IMR-90 (cell line): ENCODE results near the gene GNG12. TPM values are rescaled to one million over a fixed set of nuclear protein-coding genes. Genes with fewer than 3 reads are reported as not detected.

Experiments
- ATAC-seq: fragments of 200-7000 bp; cut with Tn5 transposase; 2 replicates; pipeline ENCODE4 v1.9.1; 2020; ENCODE audit warnings: low read depth, mild to moderate bottlenecking, moderate library complexity
- BruUV-seq: library from RNA; stranded (reverse); fragments of 400-500 nt; replicated peaks from 2 replicates; lab custom pipeline; 2021; lab: Mats Ljungman, UMichigan
- CTCF ChIA-PET: fragments of 300-600 bp; formaldehyde crosslinking; extraction: SDS; loops from one replicate; lab custom pipeline; 2021; ENCODE audit warnings: antibody characterized with exemption; lab: Yijun Ruan, JAX
- POLR2A ChIA-PET: fragments of 300-600 bp; sonication (Branson Sonifier 250); formaldehyde crosslinking; loops from one replicate; lab custom pipeline; 2022; ENCODE audit warnings: antibody characterized with exemption; ENCODE audit not compliant: unreplicated experiment; lab: Charles Lee
- DNase-seq: peaks from one replicate; pipeline ENCODE4 v3.0.0; 2013
- H2AFZ ChIP-seq: replicated peaks from 2 replicates; pipeline ENCODE3; 2013; ENCODE audit warnings: low read length, mild to moderate bottlenecking; ENCODE audit not compliant: poor library complexity
- H2AK5ac ChIP-seq: 2 replicates; pipeline ENCODE4 v1.6.1; 2013; ENCODE audit warnings: low read depth, low read length, inconsistent platforms
- H2AK9ac ChIP-seq: replicated peaks from 2 replicates; pipeline ENCODE3; 2013; ENCODE audit warnings: mild to moderate bottlenecking, low read depth, low read length, moderate library complexity; ENCODE audit not compliant: poor library complexity
- H2BK120ac ChIP-seq: 2 replicates; pipeline ENCODE4 v1.6.1; 2013; ENCODE audit warnings: low read depth, low read length, inconsistent platforms
- H2BK15ac ChIP-seq: 3 replicates; pipeline ENCODE4 v1.6.1; 2013; ENCODE audit warnings: low read depth, low read length, inconsistent platforms
- H2BK20ac ChIP-seq: 2 replicates; pipeline ENCODE4 v1.6.1; 2013; ENCODE audit warnings: low read depth, mild to moderate bottlenecking, inconsistent platforms, low read length, moderate library complexity
- H2BK5ac ChIP-seq: 2 replicates; pipeline ENCODE4 v1.6.1; 2013; ENCODE audit warnings: mild to moderate bottlenecking, low read depth, low read length, inconsistent platforms; ENCODE audit not compliant: poor library complexity, severe bottlenecking
- H3K14ac ChIP-seq: replicated peaks from 2 replicates; pipeline ENCODE4 v1.6.1; 2013; ENCODE audit warnings: low read depth, low read length, inconsistent platforms
- H3K18ac ChIP-seq: 2 replicates; pipeline ENCODE4 v1.6.1; 2013; ENCODE audit warnings: low read depth, low read length, control low read depth
- H3K23ac ChIP-seq: 2 replicates; pipeline ENCODE4 v1.6.1; 2013; ENCODE audit warnings: low read depth, low read length, inconsistent platforms
- H3K27ac ChIP-seq: 2 replicates; pipeline ENCODE4 v1.5.1; 2013; ENCODE audit warnings: mild to moderate bottlenecking, control low read depth, low read length; ENCODE audit not compliant: insufficient read depth
- H3K27me3 ChIP-seq: 2 replicates; pipeline ENCODE4 v1.6.1; 2013; ENCODE audit warnings: low read length; ENCODE audit not compliant: control insufficient read depth, insufficient read depth
- H3K36me3 ChIP-seq: 2 replicates; pipeline ENCODE4 v1.6.1; 2013; ENCODE audit warnings: low read length, mixed read lengths; ENCODE audit not compliant: control insufficient read depth, insufficient read depth
- H3K4ac ChIP-seq: 2 replicates; pipeline ENCODE4 v1.6.1; 2013; ENCODE audit warnings: low read depth, low read length, inconsistent platforms
- H3K4me1 ChIP-seq: 2 replicates; pipeline ENCODE4 v1.6.1; 2013; ENCODE audit warnings: low read length, mixed read lengths; ENCODE audit not compliant: control insufficient read depth, insufficient read depth
- H3K4me2 ChIP-seq: 2 replicates; pipeline ENCODE4 v1.6.1; 2013; ENCODE audit warnings: low read depth, mild to moderate bottlenecking, control low read depth, low read length, moderate library complexity
- H3K4me3 ChIP-seq: 2 replicates; pipeline ENCODE4 v1.5.1; 2013; ENCODE audit warnings: low read depth, mild to moderate bottlenecking, control low read depth, low read length, moderate library complexity; ENCODE audit not compliant: insufficient read depth
- H3K56ac ChIP-seq: 2 replicates; pipeline ENCODE4 v1.6.1; 2013; ENCODE audit warnings: low read length, inconsistent platforms; ENCODE audit not compliant: insufficient read depth; ENCODE audit errors: extremely low read depth
- H3K79me1 ChIP-seq, 2 experiments: 2 replicates each; pipeline ENCODE4 v1.6.1; 2013; ENCODE audit warnings: low read length in 2 of 2, inconsistent platforms in 1 of 2, low read depth in 1 of 2
- H3K9ac ChIP-seq: 2 replicates; pipeline ENCODE4 v1.6.1; 2013; ENCODE audit warnings: low read depth, low read length, control low read depth
- H3K9me1 ChIP-seq: 2 replicates; pipeline ENCODE4 v1.6.1; 2013; ENCODE audit warnings: low read length, inconsistent platforms; ENCODE audit not compliant: insufficient read depth
- H3K9me3 ChIP-seq: 2 replicates; pipeline ENCODE4 v1.6.1; 2013; ENCODE audit warnings: low read length; ENCODE audit not compliant: control insufficient read depth, insufficient read depth
- H4K20me1 ChIP-seq: 2 replicates; pipeline ENCODE4 v1.6.1; 2013; ENCODE audit warnings: low read length, inconsistent platforms; ENCODE audit not compliant: insufficient read depth
- H4K5ac ChIP-seq: 2 replicates; pipeline ENCODE4 v1.6.1; 2013; ENCODE audit warnings: mild to moderate bottlenecking, low read depth, low read length, control low read depth
- H4K8ac ChIP-seq, 2 experiments: 2 replicates each; pipeline ENCODE4 v1.6.1; 2013; ENCODE audit warnings: low read depth in 2 of 2, low read length in 2 of 2, control low read depth in 1 of 2, inconsistent platforms in 1 of 2
- H4K91ac ChIP-seq: 2 replicates; pipeline ENCODE4 v1.6.1; 2013; ENCODE audit warnings: low read depth, low read length, inconsistent platforms; ENCODE audit not compliant: insufficient read depth
- BHLHE40 ChIP-seq: fragments of 150-350 bp; IDR thresholded peaks from 2 replicates; pipeline ENCODE4 v1.6.1; 2016; ENCODE audit warnings: mild to moderate bottlenecking, low read depth, low read length
- CEBPB ChIP-seq: IDR thresholded peaks from 2 replicates; pipeline ENCODE4 v1.6.1; 2012; ENCODE audit warnings: low read depth, low read length, improper control_type of control experiment
- CHD1 ChIP-seq: IDR thresholded peaks from 2 replicates; pipeline ENCODE4 v1.6.1; 2012; ENCODE audit warnings: low read depth, low read length, improper control_type of control experiment
- CTCF ChIP-seq: conservative IDR thresholded peaks from 2 replicates; pipeline ENCODE4 v1.5.1; 2012; ENCODE audit warnings: mild to moderate bottlenecking, low read depth, low read length, improper control_type of control experiment
- ELK1 ChIP-seq: fragments of 150-350 bp; IDR thresholded peaks from 2 replicates; pipeline ENCODE4 v1.6.1; 2016; ENCODE audit warnings: low read depth, mild to moderate bottlenecking, low read length, moderate library complexity, borderline replicate concordance
- FOS ChIP-seq: fragments of 150-350 bp; IDR thresholded peaks from 2 replicates; pipeline ENCODE4 v1.6.1; 2016; ENCODE audit warnings: low read depth, low read length
- MAFK ChIP-seq: IDR thresholded peaks from 2 replicates; pipeline ENCODE4 v1.6.1; 2012; ENCODE audit warnings: low read depth, low read length, improper control_type of control experiment
- MAZ ChIP-seq: IDR thresholded peaks from 2 replicates; pipeline ENCODE4 v1.6.1; 2012; ENCODE audit warnings: low read depth, mild to moderate bottlenecking, low read length, improper control_type of control experiment, moderate library complexity, borderline replicate concordance
- MXI1 ChIP-seq: IDR thresholded peaks from 2 replicates; pipeline ENCODE4 v1.6.1; 2012; ENCODE audit warnings: low read depth, mild to moderate bottlenecking, low read length, moderate library complexity, borderline replicate concordance
- NFE2L2 ChIP-seq: fragments of 150-350 bp; IDR thresholded peaks from 2 replicates; pipeline ENCODE4 v1.6.1; 2016; ENCODE audit warnings: low read depth, mild to moderate bottlenecking, low read length
- POLR2A ChIP-seq: IDR thresholded peaks from 2 replicates; pipeline ENCODE4 v1.6.1; 2012; ENCODE audit warnings: mild to moderate bottlenecking, low read depth, low read length
- RAD21 ChIP-seq: IDR thresholded peaks from 2 replicates; pipeline ENCODE4 v1.6.1; 2012; ENCODE audit warnings: low read length, improper control_type of control experiment
- RCOR1 ChIP-seq: IDR thresholded peaks from 2 replicates; pipeline ENCODE4 v1.6.1; 2012; ENCODE audit warnings: mild to moderate bottlenecking, low read length, improper control_type of control experiment; ENCODE audit not compliant: insufficient replicate concordance
- RFX5 ChIP-seq: IDR thresholded peaks from 2 replicates; pipeline ENCODE4 v1.8.0; 2012; ENCODE audit warnings: low read depth, mild to moderate bottlenecking, low read length, moderate library complexity
- WGBS, 2 experiments: methylation state at CpG; one replicate each; pipeline versions ENCODE4 v1.1.5 to v1.1.7; 2013; ENCODE audit warnings: missing lambda C conversion rate in 2 of 2; ENCODE audit not compliant: insufficient read length in 1 of 2; ENCODE audit errors: extremely low coverage in 2 of 2; 5-methylcytosine and 5-hydroxymethylcytosine counted together
- dilution Hi-C: fragments of 300-500 bp; cut with HindIII; formaldehyde crosslinking; loops from one replicate; pipeline ENCODE4 v1.14.3; 2018; ENCODE audit warnings: low sequenced_read_pairs; ENCODE audit not compliant: unreplicated experiment
- in situ Hi-C: fragments of 300-500 bp; cut with MboI; formaldehyde crosslinking; loops from 3 replicates; pipeline ENCODE4 v1.14.3; 2019; ENCODE audit warnings: low sequenced_read_pairs, inconsistent platforms, mixed read lengths
- intact Hi-C: fragments of 100-400 bp; cut with micrococcal nuclease; formaldehyde crosslinking; loops from 2 replicates; pipeline ENCODE4 v1.10.0; 2022
- polyA plus RNA-seq, 3 experiments: library from polyadenylated mRNA; depleted of rRNA; stranded (reverse); fragments of >200 nt; gene quantifications; 2 replicates each; pipeline ENCODE4 v1.2.3, GENCODE V29; 2012; ENCODE audit warnings: low replicate concordance in 1 of 3
- total RNA-seq: library from RNA; depleted of rRNA; stranded (reverse); fragments of >200 nt; gene quantifications from 2 replicates; pipeline ENCODE4 v1.2.3, GENCODE V29; 2012
- TF ChIP-seq, protein P1 (sequence below): fragments of 150-350 bp; IDR thresholded peaks from 2 replicates; pipeline ENCODE4 v1.6.1; 2017; ENCODE audit warnings: mild to moderate bottlenecking, antibody characterized with exemption, low read length, low read depth

The GNG12 gene
- total and polyA plus RNA-seq, 2 of the 4 experiments (the other 2 are of a cell fraction), result 92.3 to 132 TPM

GRCh38 chr1:67835663-67836452 lies 2.6 kb upstream of the GNG12 start:
- WGBS, 2 experiments, result 0% methylated on average over 1 of the region's 3 CpGs; no CpG with 5 or more reads in 1 of the 2 experiments
- Histone ChIP-seq H3K9me3 (no peaks in the 10 kb centered on the region), H3K4ac (no peak overlapping the region; the same call in 1 of the 2 replicates), H2BK5ac (no peak overlapping the region), H3K27me3 (no peaks in the 10 kb centered on the region), H3K4me3 (no peak overlapping the region), H2AK9ac (no peak overlapping the region), H2AFZ (no peak overlapping the region), H4K20me1 (no peaks in the 10 kb centered on the region), H3K9ac (no peak overlapping the region), H3K4me2 (no peak overlapping the region), H2BK15ac (no peak overlapping the region), H3K9me1 (peaks cover 13% of the 10 kb centered on the region), H4K91ac (no peak overlapping the region), H3K56ac (no peak overlapping the region), H2AK5ac (0 out of 2 replicates have a peak overlapping the region, but pooled peaks have one; percentile 35), H2BK120ac (0 out of 2 replicates have a peak overlapping the region, but pooled peaks have one; percentile 15), H2BK20ac (no peak overlapping the region), H3K4me1 (peaks cover 13% of the 10 kb centered on the region), H3K18ac (no peak overlapping the region), H4K5ac (no peak overlapping the region), H4K8ac (no peak overlapping the region), H3K27ac (no peak overlapping the region), H3K36me3 (no peaks in the 10 kb centered on the region), H3K23ac (no peak overlapping the region), H3K79me1 (peaks cover 7 to 22% of the 10 kb centered on the region in 2 experiments; a peak in 3 of 4 replicates), H3K14ac (no peak overlapping the region)
- intact Hi-C loops (no loop called here), dilution Hi-C loops (no loop called here), in situ Hi-C loops (loop anchor here (5.0 kb wide), 1 partner anchor 69 kb away; no protein-coding TSS in a partner anchor)
- POLR2A ChIA-PET, result no interaction called here
- CTCF ChIA-PET, result no interaction called here
- DNase-seq (no peak), ATAC-seq (no peak)
- BruUV-seq, result no TSS peak
- TF ChIP-seq MAFK (no peak), CTCF (no peak), MXI1 (no peak), RCOR1 (no peak), BHLHE40 (no peak), NFE2L2 (no peak), CEBPB (no peak), RFX5 (no peak), FOS (no peak), RAD21 (no peak), CHD1 (no peak), POLR2A (no peak), MAZ (no peak), ELK1 (no peak)
- TF ChIP-seq, protein P1, sequence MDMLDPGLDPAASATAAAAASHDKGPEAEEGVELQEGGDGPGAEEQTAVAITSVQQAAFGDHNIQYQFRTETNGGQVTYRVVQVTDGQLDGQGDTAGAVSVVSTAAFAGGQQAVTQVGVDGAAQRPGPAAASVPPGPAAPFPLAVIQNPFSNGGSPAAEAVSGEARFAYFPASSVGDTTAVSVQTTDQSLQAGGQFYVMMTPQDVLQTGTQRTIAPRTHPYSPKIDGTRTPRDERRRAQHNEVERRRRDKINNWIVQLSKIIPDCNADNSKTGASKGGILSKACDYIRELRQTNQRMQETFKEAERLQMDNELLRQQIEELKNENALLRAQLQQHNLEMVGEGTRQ, result no peak
